Measurements from ENCODE around the gene DPRX. TPM values are rescaled to one million over a fixed set of nuclear protein-coding genes. Genes with fewer than 3 reads are reported as not detected.
"Not testable (repeated sequence)": the region's sequence is repeated elsewhere in the genome, so short reads cannot be mapped to it uniquely, and the experiment has no call there.

The DPRX gene
- total RNA-seq, 2 donors from 2014 or later, result not detected

- H3K27ac ChIP-seq (ENCODE audit: low read depth, low read length), result no peak overlapping the region
- WGBS, 2 experiments (ENCODE audit: insufficient coverage in 1 of 2, insufficient read length in 1 of 2), result 93 to 100% methylated on average over 5 to 6 of the region's 6 CpGs
- no peaks in the 10 kb centered on the region for H3K36me3 ChIP-seq (ENCODE audit: control insufficient read depth, insufficient read depth, low read length)
- H3K27me3 ChIP-seq (ENCODE audit: control insufficient read depth, insufficient read depth, low read length, poor library complexity, severe bottlenecking), result no peaks in the 10 kb centered on the region
- no peaks in the 10 kb centered on the region for H3K4me1 ChIP-seq (ENCODE audit: control insufficient read depth, insufficient read depth, low read length)
- peaks cover 13% of the 10 kb centered on the region for H3K9me3 ChIP-seq (ENCODE audit: control insufficient read depth, low read length)
- TF ChIP-seq, protein P1, sequence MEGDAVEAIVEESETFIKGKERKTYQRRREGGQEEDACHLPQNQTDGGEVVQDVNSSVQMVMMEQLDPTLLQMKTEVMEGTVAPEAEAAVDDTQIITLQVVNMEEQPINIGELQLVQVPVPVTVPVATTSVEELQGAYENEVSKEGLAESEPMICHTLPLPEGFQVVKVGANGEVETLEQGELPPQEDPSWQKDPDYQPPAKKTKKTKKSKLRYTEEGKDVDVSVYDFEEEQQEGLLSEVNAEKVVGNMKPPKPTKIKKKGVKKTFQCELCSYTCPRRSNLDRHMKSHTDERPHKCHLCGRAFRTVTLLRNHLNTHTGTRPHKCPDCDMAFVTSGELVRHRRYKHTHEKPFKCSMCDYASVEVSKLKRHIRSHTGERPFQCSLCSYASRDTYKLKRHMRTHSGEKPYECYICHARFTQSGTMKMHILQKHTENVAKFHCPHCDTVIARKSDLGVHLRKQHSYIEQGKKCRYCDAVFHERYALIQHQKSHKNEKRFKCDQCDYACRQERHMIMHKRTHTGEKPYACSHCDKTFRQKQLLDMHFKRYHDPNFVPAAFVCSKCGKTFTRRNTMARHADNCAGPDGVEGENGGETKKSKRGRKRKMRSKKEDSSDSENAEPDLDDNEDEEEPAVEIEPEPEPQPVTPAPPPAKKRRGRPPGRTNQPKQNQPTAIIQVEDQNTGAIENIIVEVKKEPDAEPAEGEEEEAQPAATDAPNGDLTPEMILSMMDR (conservative IDR thresholded peaks at IDR 0.05), result no peak
- Mint-ChIP-seq H3K27ac (no peak overlapping the region), H3K4me1 (peaks cover 17% of the 10 kb centered on the region), H3K27me3 (ENCODE audit: insufficient read depth) (no peaks in the 10 kb centered on the region), H3K36me3 (ENCODE audit: low read depth) (no peaks in the 10 kb centered on the region), H3K4me3 (no peak overlapping the region), H3K9me3 (peaks cover 12% of the 10 kb centered on the region)
- DNase-seq, result no peak
- no peak overlapping the region for H3K9ac ChIP-seq (ENCODE audit: extremely low read depth, low read length, poor library complexity, severe bottlenecking)
- no peak overlapping the region for H3K4me3 ChIP-seq (ENCODE audit: low read length)
Observed at GRCh38 chr19:53662209-53662608, 30.4 kb downstream of the DPRX start.

- H3K27ac Mint-ChIP-seq, result no peak overlapping the region
- no peaks in the 10 kb centered on the region for H3K27me3 Mint-ChIP-seq (ENCODE audit: insufficient read depth)
- WGBS, 2 experiments (ENCODE audit: insufficient coverage in 1 of 2, insufficient read length in 1 of 2), result 89% methylated on average over 12 of the region's 12 CpGs
- H3K27me3 ChIP-seq (ENCODE audit: control insufficient read depth, insufficient read depth, low read length, poor library complexity, severe bottlenecking), result no peaks in the 10 kb centered on the region
- no peaks in the 10 kb centered on the region for H3K9me3 ChIP-seq (ENCODE audit: control insufficient read depth, low read length)
- H3K27ac ChIP-seq (ENCODE audit: low read depth, low read length), result no peak overlapping the region
- no peak for DNase-seq
- H3K4me3 Mint-ChIP-seq, result no peak overlapping the region
- H3K4me1 Mint-ChIP-seq, result peaks cover 14% of the 10 kb centered on the region
- no peaks in the 10 kb centered on the region for H3K36me3 ChIP-seq (ENCODE audit: control insufficient read depth, insufficient read depth, low read length)
- no peaks in the 10 kb centered on the region for H3K4me1 ChIP-seq (ENCODE audit: control insufficient read depth, insufficient read depth, low read length)
- H3K4me3 ChIP-seq (ENCODE audit: low read length), result no peak overlapping the region
- H3K9ac ChIP-seq (ENCODE audit: extremely low read depth, low read length, poor library complexity, severe bottlenecking), result no peak overlapping the region
- TF ChIP-seq, protein P1 (conservative IDR thresholded peaks at IDR 0.05), result no peak
- peaks cover 5% of the 10 kb centered on the region for H3K9me3 Mint-ChIP-seq
- no peaks in the 10 kb centered on the region for H3K36me3 Mint-ChIP-seq (ENCODE audit: low read depth)
Observed at GRCh38 chr19:53664152-53664551, 32.4 kb downstream of the DPRX start.

DNA sequence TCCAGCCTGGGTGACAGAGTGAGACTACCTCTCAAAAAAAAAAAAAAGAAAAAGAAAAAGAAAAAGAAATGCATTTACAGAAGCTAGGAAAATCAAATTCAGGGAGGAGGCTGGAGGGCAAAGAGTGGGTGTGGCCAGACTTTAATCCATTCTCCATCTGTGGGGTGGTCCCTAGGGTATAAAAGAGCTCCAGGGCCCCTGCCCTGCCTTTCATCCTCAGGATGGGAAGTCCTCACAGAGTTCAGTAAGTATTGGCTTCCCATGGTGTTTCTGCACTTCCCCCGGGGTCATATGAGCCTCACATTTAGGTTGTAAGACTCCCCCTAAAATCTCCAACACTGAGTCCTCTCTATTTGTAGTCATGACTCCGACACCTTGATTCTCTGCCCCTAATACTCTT is 33.0 kb downstream of the DPRX start:
- Mint-ChIP-seq H3K4me3 (no peak overlapping the region), H3K27ac (no peak overlapping the region), H3K27me3 (ENCODE audit: insufficient read depth) (no peaks in the 10 kb centered on the region), H3K4me1 (peaks cover 12% of the 10 kb centered on the region), H3K36me3 (ENCODE audit: low read depth) (no peaks in the 10 kb centered on the region), H3K9me3 (peaks cover 5% of the 10 kb centered on the region)
- TF ChIP-seq, protein P1 (conservative IDR thresholded peaks at IDR 0.05), result no peak
- WGBS, 2 experiments (ENCODE audit: insufficient coverage in 1 of 2, insufficient read length in 1 of 2), result 70 to 90% methylated on average over 2 of the region's 2 CpGs
- Histone ChIP-seq H3K4me3 (ENCODE audit: low read length) (no peak overlapping the region), H3K4me1 (ENCODE audit: control insufficient read depth, insufficient read depth, low read length) (no peaks in the 10 kb centered on the region), H3K36me3 (ENCODE audit: control insufficient read depth, insufficient read depth, low read length) (no peaks in the 10 kb centered on the region), H3K9me3 (ENCODE audit: control insufficient read depth, low read length) (no peaks in the 10 kb centered on the region), H3K27ac (ENCODE audit: low read depth, low read length) (no peak overlapping the region), H3K9ac (ENCODE audit: extremely low read depth, low read length, poor library complexity, severe bottlenecking) (no peak overlapping the region), H3K27me3 (ENCODE audit: control insufficient read depth, insufficient read depth, low read length, poor library complexity, severe bottlenecking) (no peaks in the 10 kb centered on the region)
- DNase-seq, result no peak

- H3K27me3 Mint-ChIP-seq (ENCODE audit: insufficient read depth); H3K4me3 ChIP-seq (ENCODE audit: low read length); H3K36me3 ChIP-seq (ENCODE audit: control insufficient read depth, insufficient read depth, low read length); H3K4me3 Mint-ChIP-seq; H3K27me3 ChIP-seq (ENCODE audit: control insufficient read depth, insufficient read depth, low read length, poor library complexity, severe bottlenecking); H3K9me3 ChIP-seq (ENCODE audit: control insufficient read depth, low read length); H3K4me1 ChIP-seq (ENCODE audit: control insufficient read depth, insufficient read depth, low read length); H3K9ac ChIP-seq (ENCODE audit: extremely low read depth, low read length, poor library complexity, severe bottlenecking); DNase-seq; H3K9me3 Mint-ChIP-seq; H3K27ac Mint-ChIP-seq; H3K27ac ChIP-seq (ENCODE audit: low read depth, low read length); H3K36me3 Mint-ChIP-seq (ENCODE audit: low read depth); H3K4me1 Mint-ChIP-seq: not testable (repeated sequence)
- WGBS, 2 experiments (ENCODE audit: insufficient coverage in 1 of 2, insufficient read length in 1 of 2), result 95% methylated on average over 2 of the region's 3 CpGs; no CpG with 5 or more reads in 1 of the 2 experiments
Observed at GRCh38 chr19:53666331-53666730, 34.5 kb downstream of the DPRX start.

DNA sequence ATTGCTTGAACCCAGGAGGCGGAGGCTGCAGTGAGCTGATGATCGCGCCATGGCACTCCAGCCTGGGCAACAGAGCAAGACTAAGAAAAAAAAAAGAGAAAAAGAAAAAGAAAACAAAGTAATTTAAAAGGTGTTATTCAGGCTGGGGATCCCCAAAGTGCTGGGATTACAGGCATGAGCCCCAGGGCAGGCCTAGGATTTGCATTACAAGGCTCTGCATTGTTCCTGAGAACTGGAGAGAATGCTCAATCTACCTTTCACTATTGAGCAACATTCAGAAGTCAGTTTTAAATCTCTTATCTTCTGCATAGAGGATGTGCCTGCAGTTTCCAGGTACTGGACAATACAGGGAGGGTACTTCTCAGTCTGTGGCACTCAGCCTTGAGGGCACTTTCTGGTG is 37.0 kb downstream of the DPRX start:
- DNase-seq; H3K4me3 Mint-ChIP-seq; H3K36me3 ChIP-seq (ENCODE audit: control insufficient read depth, insufficient read depth, low read length); H3K9me3 Mint-ChIP-seq; H3K27ac Mint-ChIP-seq; H3K4me3 ChIP-seq (ENCODE audit: low read length); H3K27ac ChIP-seq (ENCODE audit: low read depth, low read length); H3K27me3 ChIP-seq (ENCODE audit: control insufficient read depth, insufficient read depth, low read length, poor library complexity, severe bottlenecking); H3K4me1 ChIP-seq (ENCODE audit: control insufficient read depth, insufficient read depth, low read length); H3K4me1 Mint-ChIP-seq; H3K36me3 Mint-ChIP-seq (ENCODE audit: low read depth); H3K27me3 Mint-ChIP-seq (ENCODE audit: insufficient read depth); H3K9ac ChIP-seq (ENCODE audit: extremely low read depth, low read length, poor library complexity, severe bottlenecking); H3K9me3 ChIP-seq (ENCODE audit: control insufficient read depth, low read length): not testable (repeated sequence)
- 86 to 98% methylated on average over 3 of the region's 3 CpGs for WGBS, 2 experiments (ENCODE audit: insufficient coverage in 1 of 2, insufficient read length in 1 of 2)

All from endodermal cell (in vitro differentiated cells).